ENCODE results near the gene DCDC1.
A peak's percentile ranks its signal among the peaks of the same experiment; 100 is the strongest.

DCDC1 gene

GRCh38 chr11:31106968-31107576 lies 262.5 kb downstream of the DCDC1 start:
- peak in 46 of 56 donors; percentile 2 to 85 (median 36) for DNase-seq

- DNase-seq = no peak
Observed at GRCh38 chr11:31106326-31106725, 263.2 kb downstream of the DCDC1 start.

- no peak for DNase-seq
Observed at GRCh38 chr11:31102875-31103274, 266.7 kb downstream of the DCDC1 start.

- no peak for DNase-seq
Observed at GRCh38 chr11:31102316-31102715, 267.2 kb downstream of the DCDC1 start.

- DNase-seq = no peak
Observed at GRCh38 chr11:31096191-31096805, 273.2 kb downstream of the DCDC1 start.

- DNase-seq = no peak
Observed at GRCh38 chr11:31092638-31093037, 276.9 kb downstream of the DCDC1 start.

- DNase-seq = no peak
Observed at GRCh38 chr11:31089117-31089516, 280.4 kb downstream of the DCDC1 start.

GRCh38 chr11:31069447-31070205 lies 299.9 kb downstream of the DCDC1 start:
- DNase-seq = no peak

- DNase-seq = no peak
Observed at GRCh38 chr11:31060880-31061279, 308.7 kb downstream of the DCDC1 start.

- DNase-seq = no peak
Observed at GRCh38 chr11:31059529-31059928, 310.0 kb downstream of the DCDC1 start.

- no peak for DNase-seq
Observed at GRCh38 chr11:31050061-31050765, 319.3 kb downstream of the DCDC1 start.

GRCh38 chr11:31045335-31045734 lies 324.2 kb downstream of the DCDC1 start:
- no peak for DNase-seq

GRCh38 chr11:31030138-31030792 lies 339.3 kb downstream of the DCDC1 start:
- no peak for DNase-seq

- DNase-seq = no peak
Observed at GRCh38 chr11:31026315-31026714, 343.2 kb downstream of the DCDC1 start.

- DNase-seq = no peak
Observed at GRCh38 chr11:31022080-31022479, 347.5 kb downstream of the DCDC1 start.

GRCh38 chr11:31019786-31020185 lies 349.8 kb downstream of the DCDC1 start:
- DNase-seq = no peak

GRCh38 chr11:31005202-31005601 lies 364.3 kb downstream of the DCDC1 start:
- no peak for DNase-seq

- DNase-seq = no peak
Observed at GRCh38 chr11:31001427-31001826, 368.1 kb downstream of the DCDC1 start.

GRCh38 chr11:31000381-31000780 lies 369.2 kb downstream of the DCDC1 start:
- no peak for DNase-seq

GRCh38 chr11:30992513-30992849 lies 377.1 kb downstream of the DCDC1 start:
- DNase-seq = peak in 1 of 56 donors; percentile 3

GRCh38 chr11:30991802-30992512 lies 377.6 kb downstream of the DCDC1 start:
- no peak for DNase-seq

Measured in nucleus accumbens (tissue), 56 donors.